AG09319 (cell line): ENCODE data around the gene TMTC4.
A peak's percentile ranks its signal among the peaks of the same experiment; 100 is the strongest.
"Not testable (repeated sequence)": the region's sequence is repeated elsewhere in the genome, so short reads cannot be mapped to it uniquely, and the experiment has no call there.

Source experiments
- DNase-seq: peaks from one replicate; pipeline ENCODE4 v3.0.0-alpha.2; 2010; ENCODE audit warnings: low read depth; ENCODE audit errors: extremely low read depth
- CTCF ChIP-seq: IDR thresholded peaks from 2 replicates; pipeline ENCODE4 v1.5.1; 2011; ENCODE audit warnings: low read depth, mild to moderate bottlenecking, inconsistent platforms, low read length, moderate library complexity

Gene TMTC4

DNA sequence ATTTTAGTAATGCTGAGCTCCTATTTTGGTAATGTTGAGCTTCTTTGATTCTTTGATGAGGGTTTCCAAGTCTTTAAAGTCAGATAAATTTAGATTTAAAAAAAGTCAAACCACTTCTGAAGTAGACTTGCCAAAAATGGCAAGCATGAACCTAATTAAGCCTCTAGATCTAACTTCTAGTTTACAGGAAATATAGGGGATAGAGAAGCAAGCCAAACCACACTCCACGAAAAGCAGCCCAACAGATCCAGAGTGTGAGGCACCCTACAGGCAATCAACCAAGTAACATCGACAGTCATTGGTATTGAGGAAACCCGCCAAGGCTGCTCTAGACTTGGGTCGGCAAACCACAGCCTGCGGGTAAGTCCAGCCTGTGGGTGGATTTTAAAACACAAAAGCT, 89.7 kb downstream of the TMTC4 start:
- DNase-seq = no peak
- no peak for TF ChIP-seq CTCF

- TF ChIP-seq CTCF = no peak
- no peak for DNase-seq
Observed at GRCh38 chr13:100581504-100581903, 93.1 kb downstream of the TMTC4 start.

- DNase-seq = no peak
- TF ChIP-seq CTCF = no peak
Observed at GRCh38 chr13:100581030-100581429, 93.6 kb downstream of the TMTC4 start.

DNA sequence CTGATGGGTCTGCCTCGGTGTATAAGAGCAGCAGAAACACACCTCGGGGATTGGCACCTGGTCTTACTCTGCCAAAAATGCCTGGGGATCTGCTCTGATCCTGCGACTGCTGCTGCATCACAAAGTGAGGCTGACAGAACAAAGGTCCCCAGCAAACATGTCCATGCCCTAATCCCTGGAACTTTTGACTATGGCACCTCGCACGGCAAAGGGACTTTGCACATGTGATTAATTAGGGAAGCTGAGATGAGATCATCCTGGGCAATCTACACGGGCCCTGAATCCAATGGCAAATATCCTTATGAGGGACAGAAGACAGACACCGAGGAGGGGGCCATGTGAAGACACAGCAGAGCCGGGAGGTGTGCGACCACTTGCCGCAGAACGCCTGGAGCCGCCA, 94.5 kb downstream of the TMTC4 start:
- TF ChIP-seq CTCF = no peak
- DNase-seq = no peak

DNA sequence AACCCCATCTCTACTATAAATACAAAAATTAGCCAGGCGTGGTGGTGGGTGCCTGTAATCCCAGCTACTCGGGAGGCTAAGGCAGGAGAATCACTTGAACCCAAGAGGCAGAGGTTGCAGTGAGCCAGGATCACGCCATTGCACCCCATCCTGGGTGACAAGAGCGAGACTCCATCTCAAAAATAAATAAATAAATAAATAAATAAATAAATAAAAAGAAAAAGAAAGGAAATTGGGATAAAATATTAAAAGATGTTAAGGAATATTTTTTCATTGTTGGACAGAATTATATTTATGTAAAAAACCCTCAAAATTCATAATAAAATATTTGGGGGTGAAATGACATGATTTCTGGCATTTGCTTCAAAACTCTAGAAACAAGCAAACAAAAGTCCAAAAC, 97.4 kb downstream of the TMTC4 start:
- not testable (repeated sequence) for DNase-seq

GRCh38 chr13:100573121-100573520, 101.5 kb downstream of the TMTC4 start:
- TF ChIP-seq CTCF = peak; percentile 72
- DNase-seq = peak; percentile 44

GRCh38 chr13:100566543-100566942, 108.1 kb downstream of the TMTC4 start:
- no peak for DNase-seq
- TF ChIP-seq CTCF = no peak

DNA sequence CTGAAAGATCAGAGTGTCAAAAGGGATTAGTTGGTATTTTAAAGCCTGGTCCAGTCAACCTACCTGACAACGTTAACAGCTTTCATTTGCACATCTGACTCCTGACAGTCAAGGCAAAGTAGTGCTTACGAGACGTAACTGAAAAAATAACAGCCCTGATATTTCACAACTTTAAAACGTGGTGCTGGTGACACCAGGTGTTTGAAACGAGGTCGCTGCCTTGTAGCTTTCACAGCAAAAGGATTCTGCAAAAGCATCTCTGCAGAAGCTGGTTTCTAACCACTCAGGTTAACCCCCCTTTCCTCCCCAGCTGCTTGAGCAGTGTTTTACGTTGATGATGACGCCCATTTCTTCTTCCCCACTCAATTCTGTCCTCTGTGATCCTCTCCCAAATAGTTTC, 109.3 kb downstream of the TMTC4 start:
- TF ChIP-seq CTCF = no peak
- DNase-seq = no peak
